GM18517 (cell line): Measurements from ENCODE around the gene PCARE.
A peak's percentile ranks its signal among the peaks of the same experiment; 100 is the strongest.
"Not testable (repeated sequence)": the region's sequence is repeated elsewhere in the genome, so short reads cannot be mapped to it uniquely, and the experiment has no call there.

ENCODE experiments used
- ATAC-seq: cut with Tn5 transposase; IDR thresholded peaks from one replicate; pipeline ENCODE4 v1.9.1; 2021; ENCODE audit warnings: mild to moderate bottlenecking, moderate library complexity; ENCODE audit not compliant: unreplicated experiment

The PCARE gene

DNA sequence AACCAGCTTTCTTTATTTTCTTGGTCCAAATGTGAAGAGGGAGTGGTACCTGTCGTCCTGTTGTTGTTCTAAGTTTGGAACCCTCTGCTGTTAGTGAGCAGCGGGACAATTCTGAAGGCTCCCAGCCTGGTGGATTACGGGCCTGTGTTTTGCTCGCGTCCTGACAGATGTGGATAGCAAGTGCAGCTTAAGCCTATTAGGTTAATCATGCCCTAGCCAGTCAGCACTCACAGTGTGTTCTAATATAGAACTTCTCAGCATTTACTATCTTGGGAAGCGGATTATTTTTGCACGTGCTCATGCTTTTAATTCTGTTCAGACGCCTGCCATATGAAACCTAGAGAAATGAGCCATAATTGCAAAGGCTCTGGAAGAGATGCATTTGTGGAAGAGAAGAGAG is at the start of gene PCARE:
TSS of gene PCARE (minus strand) at position 113 of the 400 bp plus-strand sequence. CDS start 262 bp downstream, outside the sequence.
- no peak for ATAC-seq

DNA sequence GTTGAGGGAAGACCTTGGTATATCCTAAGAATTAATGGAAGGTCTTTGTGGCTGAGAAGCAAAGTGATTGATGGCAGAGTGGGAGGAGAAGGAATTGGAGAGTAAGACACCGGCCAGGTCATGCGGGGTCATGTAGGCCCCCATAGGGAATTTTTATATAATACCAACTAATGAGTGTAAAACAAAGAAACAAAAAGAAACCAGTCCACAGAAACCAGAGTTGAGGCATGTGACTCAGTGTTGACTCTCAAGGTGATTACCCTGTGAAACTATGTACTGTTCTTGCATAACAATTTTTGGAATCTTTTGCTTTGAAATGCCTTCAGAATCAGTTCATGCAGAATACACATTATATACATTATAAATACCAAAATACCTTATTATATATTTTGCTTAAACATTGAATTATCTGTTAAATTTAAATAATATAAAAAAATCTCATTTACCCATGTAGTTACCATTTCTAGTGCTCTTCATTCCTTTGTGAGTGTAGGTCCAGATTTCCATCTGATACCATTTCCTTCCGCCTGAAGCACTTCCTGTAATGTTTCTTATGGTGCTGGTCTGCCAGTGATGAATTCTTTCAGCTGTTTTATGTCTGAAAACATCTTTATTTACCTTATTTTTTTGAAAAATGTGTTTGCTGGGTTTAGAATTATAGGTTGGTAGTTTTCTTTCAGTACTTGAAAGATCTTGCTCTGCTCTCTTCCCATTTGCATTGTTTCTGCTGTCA is 49.5 kb upstream of the PCARE start:
- no peak for ATAC-seq

DNA sequence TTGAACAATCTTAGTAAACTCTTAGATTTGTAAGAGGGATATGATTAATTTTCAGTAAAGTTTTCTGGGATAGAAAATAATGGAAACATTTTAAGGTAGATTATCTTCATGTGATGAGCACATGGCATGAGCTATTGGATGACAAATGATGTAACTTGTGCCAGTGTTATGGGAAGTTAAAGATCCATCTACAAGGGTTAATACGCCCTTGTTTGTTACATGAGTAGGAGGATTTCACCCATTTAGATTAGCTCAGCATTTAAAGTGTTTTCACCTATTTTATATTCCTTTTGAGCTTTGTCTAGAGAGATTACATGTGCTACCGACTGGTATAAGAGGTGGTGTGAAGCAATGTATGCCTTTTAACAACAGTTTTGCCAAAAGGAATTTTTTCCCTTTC is 46.5 kb upstream of the PCARE start:
- no peak for ATAC-seq

DNA sequence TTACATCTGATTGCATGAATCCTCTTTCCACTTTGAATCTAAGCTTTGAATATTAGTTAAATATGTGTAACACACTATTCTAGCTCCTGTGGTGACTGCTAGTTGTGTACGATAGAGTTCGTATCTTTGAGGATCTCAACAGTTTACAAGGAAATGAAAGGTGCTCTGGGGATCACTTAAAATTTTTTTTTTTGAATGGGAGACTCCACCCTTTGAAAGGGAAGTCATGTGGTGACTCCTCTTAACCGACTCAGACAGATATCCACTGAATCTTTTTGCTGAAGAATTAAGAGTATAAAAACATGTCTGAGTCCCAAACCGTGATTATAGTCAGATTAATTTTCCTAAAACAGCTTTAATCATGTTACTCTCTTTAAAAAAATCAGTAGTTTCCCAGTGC is 44.9 kb upstream of the PCARE start:
- no peak for ATAC-seq

- no peak for ATAC-seq
These were observed 43.4 kb upstream of the PCARE start for GRCh38 chr2:29117636-29118303.

GRCh38 chr2:29115797-29116781 is 41.8 kb upstream of the PCARE start:
- peak; percentile 41 for ATAC-seq

DNA sequence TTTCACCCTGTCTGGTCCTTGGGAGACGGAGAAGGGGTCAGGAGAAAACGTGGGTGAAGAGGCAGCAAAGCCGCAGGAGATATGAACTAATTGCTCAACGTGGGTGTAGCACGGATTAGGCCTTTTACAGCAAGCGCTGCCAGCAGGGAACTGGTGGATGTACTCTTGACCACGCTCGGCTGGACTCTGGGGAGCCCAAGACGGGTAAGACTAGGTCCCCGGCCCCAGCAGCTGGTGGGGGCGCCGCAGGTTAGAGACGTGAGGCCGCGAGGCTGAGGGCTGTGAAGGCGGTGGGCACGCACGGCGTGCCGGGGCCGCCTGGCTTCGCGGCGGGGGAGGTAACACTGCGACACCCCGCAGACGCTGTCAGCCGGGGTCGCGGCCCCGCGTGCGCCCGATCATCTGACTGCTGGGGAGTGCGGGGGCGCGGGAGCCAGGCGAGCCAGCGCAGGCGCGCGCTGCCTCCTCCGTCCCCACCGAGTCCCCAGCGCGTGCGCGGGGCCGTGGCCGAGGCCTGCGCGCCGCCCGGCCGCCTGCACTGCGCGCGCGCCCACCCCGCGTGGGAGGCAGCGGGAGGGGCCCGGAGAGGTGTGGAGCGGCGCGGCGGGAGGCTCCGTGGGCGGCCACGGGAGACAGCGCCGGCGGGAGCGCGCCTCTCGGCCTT is 40.8 kb upstream of the PCARE start, which contains the start of gene CLIP4:
TSS of gene CLIP4 (plus strand) at position 470 of the 664 bp plus-strand sequence. CDS start 5,974 bp downstream, outside the sequence.
- peak; percentile 27 for ATAC-seq

DNA sequence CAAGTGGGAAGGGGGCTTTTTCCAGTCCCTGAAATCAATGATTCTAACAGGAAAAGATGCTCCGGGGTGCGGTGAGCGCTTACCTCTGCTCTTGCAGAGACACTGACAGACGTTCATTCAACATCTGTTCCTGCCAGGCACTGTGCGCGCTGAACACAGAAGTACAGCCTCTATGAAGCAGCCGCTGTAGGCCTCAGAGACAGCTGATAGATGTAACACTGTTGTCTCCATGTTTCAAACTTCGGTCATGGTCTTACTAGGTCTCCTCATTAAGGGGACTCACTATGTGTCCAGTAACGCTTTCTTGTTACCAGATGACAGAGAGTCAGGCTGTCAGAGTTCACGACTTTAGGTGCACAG is 40.2 kb upstream of the PCARE start:
- ATAC-seq, result no peak

DNA sequence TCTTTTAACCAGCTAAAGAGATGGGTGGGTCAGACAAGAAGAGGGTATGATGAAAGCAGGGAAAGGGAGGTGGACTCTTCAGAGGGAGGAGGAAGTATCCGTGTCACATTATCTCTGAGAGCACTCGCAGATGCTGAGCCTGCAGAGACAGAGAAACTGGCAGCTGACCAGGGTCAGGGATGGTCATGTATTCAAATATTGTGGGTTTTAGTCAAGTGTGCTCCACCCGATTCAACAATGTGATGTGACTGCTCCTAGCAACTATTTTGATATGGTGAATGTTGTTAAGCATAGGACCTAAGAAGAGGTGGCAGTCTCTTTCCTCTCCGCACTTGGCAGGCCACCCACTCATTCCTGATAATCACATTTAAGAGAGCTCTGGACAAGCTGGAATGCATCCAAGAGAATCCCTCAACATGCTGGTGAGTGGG is 39.6 kb upstream of the PCARE start:
- peak; percentile 28 for ATAC-seq

GRCh38 chr2:29113027-29113686 is 38.8 kb upstream of the PCARE start:
- ATAC-seq, result no peak

GRCh38 chr2:29112379-29112778 is 38.1 kb upstream of the PCARE start:
- ATAC-seq, result no peak

DNA sequence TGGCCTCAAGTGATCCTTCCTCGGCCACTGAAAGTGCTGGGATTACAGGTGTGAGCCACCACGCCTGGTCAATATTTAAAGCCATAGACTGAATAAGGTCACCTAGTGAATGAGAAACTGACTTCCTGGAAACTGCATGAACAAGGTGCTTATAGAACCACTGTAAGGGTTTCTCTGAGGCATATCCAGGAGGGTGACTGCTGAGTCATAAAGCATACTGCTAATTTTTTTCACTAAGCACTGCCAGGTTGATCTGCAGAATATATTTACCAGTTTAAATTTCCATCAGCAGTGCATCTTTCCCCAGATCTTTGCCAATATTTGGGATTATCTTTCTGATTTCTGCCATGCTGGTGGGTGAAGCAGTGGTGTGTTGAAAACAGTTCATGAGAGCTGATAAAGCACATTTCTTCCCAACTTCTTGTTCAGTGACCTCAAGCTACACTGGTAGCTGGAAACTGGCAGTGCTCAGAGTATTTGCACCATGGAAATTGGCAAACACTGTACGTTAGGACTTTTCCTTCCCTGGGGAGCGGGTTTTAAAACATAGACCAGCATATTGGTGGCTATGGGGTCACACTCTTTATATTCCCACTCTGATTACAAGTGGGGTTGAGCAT is 36.7 kb upstream of the PCARE start:
- ATAC-seq, result no peak

GRCh38 chr2:29109246-29109645 is 34.9 kb upstream of the PCARE start:
- ATAC-seq, result no peak

GRCh38 chr2:29108225-29108624 is 33.9 kb upstream of the PCARE start:
- ATAC-seq, result no peak

DNA sequence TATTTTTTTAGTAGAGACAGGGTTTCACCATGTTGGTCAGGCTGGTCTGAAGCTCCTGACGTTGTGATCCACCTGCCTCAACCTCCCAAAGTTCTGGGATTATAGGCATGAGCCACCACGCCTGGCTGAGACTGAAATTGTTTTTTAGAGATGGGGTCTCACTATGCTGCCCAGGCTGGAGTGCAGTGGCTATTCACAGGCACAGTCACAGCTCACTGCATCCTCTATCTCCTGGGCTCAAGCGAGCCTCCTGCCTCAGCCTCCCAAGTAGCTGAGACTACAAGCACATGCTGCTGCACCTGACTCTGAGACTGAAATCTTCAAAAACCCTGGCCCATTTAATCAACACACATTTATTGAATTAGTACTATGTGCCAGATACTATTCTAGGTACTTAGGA is 33.2 kb upstream of the PCARE start:
- ATAC-seq, result not testable (repeated sequence)

DNA sequence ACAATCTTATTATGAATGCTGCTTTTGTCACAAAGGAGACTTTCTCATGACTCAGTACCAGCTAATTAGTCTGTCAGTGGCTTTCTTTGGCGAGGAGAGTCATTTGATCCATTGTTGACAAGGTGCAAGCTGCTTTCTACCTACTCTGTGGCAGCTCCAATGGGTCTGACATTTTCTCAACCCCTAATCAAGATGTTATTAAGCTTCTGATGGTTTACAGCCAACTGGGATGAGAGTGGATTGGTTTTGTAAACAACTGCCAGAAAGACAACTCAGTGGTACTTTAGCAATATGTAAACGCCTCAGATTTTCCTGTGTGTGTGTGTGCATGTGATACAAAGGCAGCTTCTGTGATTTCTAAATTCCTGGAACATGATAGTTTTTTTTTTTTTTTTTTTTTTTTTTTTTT is 32.7 kb upstream of the PCARE start:
- no peak for ATAC-seq

DNA sequence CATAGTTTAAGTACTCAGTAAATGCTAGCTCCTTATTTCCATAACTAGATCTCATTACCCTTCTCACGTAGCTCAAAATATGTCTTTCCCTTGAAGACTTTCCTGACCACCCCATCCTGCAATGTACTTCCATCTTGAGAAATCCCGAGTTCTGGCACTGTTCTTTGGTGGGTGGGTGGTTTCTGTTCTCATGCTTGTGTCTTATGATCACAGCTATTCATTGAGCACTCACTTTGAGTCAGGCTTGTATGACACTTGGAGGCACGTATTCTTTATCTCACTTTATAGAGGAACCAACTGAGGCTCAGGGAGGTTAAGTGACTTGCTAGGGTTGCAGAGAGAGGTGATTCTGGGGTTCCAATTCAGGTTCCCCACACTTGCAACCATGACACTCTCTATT is 31.9 kb upstream of the PCARE start:
- no peak for ATAC-seq

GRCh38 chr2:29105375-29105774 is 31.1 kb upstream of the PCARE start:
- ATAC-seq, result no peak

DNA sequence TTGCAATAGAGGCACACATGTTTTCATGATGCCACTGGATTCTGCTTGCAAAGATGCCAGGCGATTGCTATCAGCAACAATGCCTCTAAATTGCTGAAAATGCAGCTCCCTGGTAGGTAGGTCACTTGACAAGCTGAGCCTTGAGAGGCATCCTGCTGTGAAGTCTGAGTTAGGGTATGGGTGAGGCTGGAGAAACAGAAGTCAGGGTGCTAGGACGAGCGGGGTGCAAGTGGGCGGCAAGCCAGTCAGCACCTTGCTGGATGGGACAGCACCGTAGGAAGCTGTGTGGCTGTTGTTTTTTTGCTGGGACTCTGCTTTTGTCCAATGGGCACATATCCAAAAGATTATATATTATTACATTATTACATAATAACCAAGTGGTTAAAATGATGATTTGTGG is 30.4 kb upstream of the PCARE start:
- ATAC-seq, result no peak

DNA sequence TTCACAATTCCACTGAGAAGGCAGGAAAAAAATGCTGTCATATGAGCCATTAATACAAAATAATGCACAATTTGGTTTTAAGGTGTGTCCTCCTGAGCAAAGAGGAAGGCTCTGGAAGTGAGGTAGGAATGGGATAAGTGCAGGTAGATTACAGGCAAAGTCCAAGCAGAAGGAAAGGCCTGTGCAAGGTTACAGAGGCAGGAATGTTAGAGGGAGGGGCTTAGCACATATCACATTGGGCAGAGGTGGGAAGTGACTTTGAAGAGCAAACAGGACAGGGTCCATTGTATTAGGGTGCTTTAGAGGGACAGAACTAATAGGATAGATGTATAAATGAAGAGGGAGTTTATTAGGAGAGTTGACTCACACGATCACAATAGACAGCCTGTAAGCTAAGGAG is 26.2 kb upstream of the PCARE start:
- ATAC-seq, result no peak
